Measurements from ENCODE around the gene MAPK6. TPM values are rescaled to one million over a fixed set of nuclear protein-coding genes. Genes with fewer than 3 reads are reported as not detected.

Gene MAPK6
- polyA plus RNA-seq, 1 experiment: 74.3 TPM

DNA sequence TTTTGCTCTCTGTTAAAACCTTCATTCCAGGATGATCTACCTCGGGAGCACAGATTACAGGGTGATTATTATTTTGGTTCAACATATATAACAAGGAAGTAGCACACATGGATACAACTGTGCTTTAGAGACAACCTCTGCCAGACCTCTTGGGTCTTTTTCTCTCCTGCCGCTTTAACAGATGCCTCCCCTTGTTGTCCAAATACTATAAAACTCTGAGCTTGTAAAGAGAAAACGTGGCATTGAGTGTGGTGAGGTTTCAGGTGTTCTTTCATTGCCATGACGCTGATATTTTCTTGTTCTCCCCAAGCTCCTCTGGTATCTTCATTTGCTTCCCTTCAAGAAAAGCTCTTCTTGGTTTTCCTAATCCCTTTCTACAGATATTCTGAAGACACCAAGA, 64.6 kb downstream of the MAPK6 start:
- Histone ChIP-seq H3K27ac (ENCODE audit: low read depth, low read length) (no peak overlapping the region), H3K9me3 (ENCODE audit: control insufficient read depth, insufficient read depth, low read length) (no peaks in the 10 kb centered on the region; the same call in 1 of the 2 replicates), H3K27me3 (ENCODE audit: control insufficient read depth, insufficient read depth, low read length) (no peaks in the 10 kb centered on the region), H3K4me3 (ENCODE audit: low read depth, low read length) (no peak overlapping the region)
- TF ChIP-seq CTCF (IDR thresholded peaks at IDR 0.05; ENCODE audit: low read depth, low read length): no peak
- DNase-seq (ENCODE audit: low read depth, low spot score): no peak
- CTCF ChIA-PET: interaction anchor here (1.4 to 2.2 kb wide), 3 partner anchors 9 to 102 kb away, joined by 3 to 6 read pairs (median 6); no protein-coding TSS in a partner anchor
- POLR2A ChIA-PET: no interaction called here

DNA sequence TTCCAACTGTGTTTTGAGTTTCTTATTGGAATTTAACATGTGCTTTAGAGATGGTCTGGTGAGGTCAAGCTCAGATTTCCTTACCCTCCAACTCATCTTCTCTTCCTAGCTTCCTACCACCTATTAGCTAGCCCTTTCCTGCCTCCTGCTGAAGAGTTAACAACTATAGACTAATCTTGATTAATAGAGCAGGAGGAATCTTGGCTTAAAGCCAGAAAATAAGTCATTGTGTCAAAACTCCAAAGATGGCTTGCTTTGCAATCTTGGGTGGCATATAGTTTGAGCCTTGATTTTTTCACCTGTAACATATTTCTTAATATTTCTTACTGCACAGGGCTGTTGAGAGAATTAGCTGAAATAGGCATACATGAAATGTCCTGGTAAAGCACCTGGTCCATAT, 66.3 kb downstream of the MAPK6 start:
- Histone ChIP-seq H3K27ac (ENCODE audit: low read depth, low read length) (no peak overlapping the region), H3K27me3 (ENCODE audit: control insufficient read depth, insufficient read depth, low read length) (no peaks in the 10 kb centered on the region), H3K4me3 (ENCODE audit: low read depth, low read length) (no peak overlapping the region), H3K9me3 (ENCODE audit: control insufficient read depth, insufficient read depth, low read length) (no peaks in the 10 kb centered on the region; the same call in 1 of the 2 replicates)
- TF ChIP-seq CTCF (IDR thresholded peaks at IDR 0.05; ENCODE audit: low read depth, low read length): no peak
- ChIA-PET POLR2A (no interaction called here), CTCF (no interaction called here)
- no peak for DNase-seq (ENCODE audit: low read depth, low spot score)

DNA sequence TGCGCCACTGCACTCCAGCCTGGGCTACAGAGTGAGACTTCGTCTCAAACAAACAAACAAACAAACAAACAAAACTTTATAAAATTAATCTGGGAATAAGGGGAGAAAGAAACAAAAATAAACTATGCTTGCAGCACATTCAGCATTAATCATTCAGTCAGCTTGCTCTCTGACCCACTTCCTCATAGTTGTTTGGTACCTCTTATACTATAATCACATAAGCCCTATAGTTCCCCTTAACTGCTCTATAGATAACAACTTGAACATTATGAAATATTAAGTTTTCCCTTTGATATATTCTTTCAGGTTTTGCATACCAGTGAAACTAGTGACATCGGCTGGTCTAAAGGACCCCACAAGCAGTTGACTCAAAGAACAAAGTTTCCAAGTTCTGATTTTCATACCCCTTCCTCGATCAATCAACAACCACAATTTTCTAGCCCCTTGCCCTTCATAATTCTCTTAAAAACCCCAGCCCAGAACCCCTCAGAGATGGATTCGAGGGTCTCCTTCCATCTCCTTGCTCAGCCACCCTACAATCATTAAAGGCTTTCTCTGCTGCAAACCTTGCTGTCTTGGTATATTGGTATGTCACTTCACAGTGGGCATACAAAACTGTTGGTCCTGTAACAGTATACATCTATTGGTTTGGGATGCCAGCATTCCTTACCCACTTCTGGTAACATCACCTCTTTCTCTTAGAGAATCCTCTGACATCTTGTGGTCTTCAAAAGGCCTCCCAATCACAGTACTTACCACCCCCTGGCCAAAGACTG, 67.2 kb downstream of the MAPK6 start:
- Histone ChIP-seq H3K27me3 (ENCODE audit: control insufficient read depth, insufficient read depth, low read length) (no peaks in the 10 kb centered on the region), H3K4me3 (ENCODE audit: low read depth, low read length) (no peak overlapping the region), H3K27ac (ENCODE audit: low read depth, low read length) (no peak overlapping the region), H3K9me3 (ENCODE audit: control insufficient read depth, insufficient read depth, low read length) (no peaks in the 10 kb centered on the region; the same call in 1 of the 2 replicates)
- POLR2A ChIA-PET: no interaction called here
- CTCF ChIA-PET: no interaction called here
- no peak for DNase-seq (ENCODE audit: low read depth, low spot score)
- TF ChIP-seq CTCF (IDR thresholded peaks at IDR 0.05; ENCODE audit: low read depth, low read length): no peak

- Histone ChIP-seq H3K27ac (ENCODE audit: low read depth, low read length) (no peak overlapping the region), H3K9me3 (ENCODE audit: control insufficient read depth, insufficient read depth, low read length) (no peaks in the 10 kb centered on the region; the same call in 1 of the 2 replicates), H3K27me3 (ENCODE audit: control insufficient read depth, insufficient read depth, low read length) (no peaks in the 10 kb centered on the region), H3K4me3 (ENCODE audit: low read depth, low read length) (no peak overlapping the region)
- ChIA-PET POLR2A (no interaction called here), CTCF (interaction anchor here (3.9 kb wide), 1 partner anchor 11 kb away, joined by 19 read pairs; no protein-coding TSS in a partner anchor)
- TF ChIP-seq CTCF (IDR thresholded peaks at IDR 0.05; ENCODE audit: low read depth, low read length): no peak
- DNase-seq (ENCODE audit: low read depth, low spot score): no peak
Measured at GRCh38 chr15:52090193-52090592, 71.2 kb downstream of the MAPK6 start.

DNA sequence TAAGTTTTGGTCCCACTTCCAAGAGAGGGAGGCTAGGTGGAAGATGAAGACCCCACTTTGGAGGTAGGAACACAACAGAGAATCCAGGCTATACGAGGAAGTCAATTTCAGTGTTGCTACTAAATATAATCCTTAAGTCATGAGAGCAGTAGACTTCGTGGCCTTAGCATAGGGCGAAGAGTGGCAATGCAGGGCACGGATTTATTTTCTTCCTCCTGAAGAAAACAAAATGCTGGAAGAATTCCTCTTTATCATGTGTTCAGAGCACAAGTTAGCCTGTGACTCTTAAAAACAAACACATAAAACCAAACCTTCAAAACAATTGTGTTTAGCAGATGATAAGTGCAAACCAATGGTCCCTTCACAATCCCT, 74.1 kb downstream of the MAPK6 start:
- Histone ChIP-seq H3K27me3 (ENCODE audit: control insufficient read depth, insufficient read depth, low read length) (no peaks in the 10 kb centered on the region), H3K4me3 (ENCODE audit: low read depth, low read length) (no peak overlapping the region), H3K27ac (ENCODE audit: low read depth, low read length) (peak overlapping the region; percentile 77), H3K9me3 (ENCODE audit: control insufficient read depth, insufficient read depth, low read length) (no peaks in the 10 kb centered on the region)
- TF ChIP-seq CTCF (IDR thresholded peaks at IDR 0.05; ENCODE audit: low read depth, low read length): no peak
- POLR2A ChIA-PET: no interaction called here
- CTCF ChIA-PET: interaction anchor here (1.0 to 3.9 kb wide), 2 partner anchors 10 to 14 kb away, joined by 3 to 19 read pairs; no protein-coding TSS in a partner anchor
- no peak for DNase-seq (ENCODE audit: low read depth, low spot score)

Data from AG04450 (cell line).